K562 (cell line): ENCODE results near the gene RASL10B. TPM values are rescaled to one million over a fixed set of nuclear protein-coding genes. Genes with fewer than 3 reads are reported as not detected.

ENCODE experiments used
- ATF4 ChIP-seq: fragments of 450-650 bp; formaldehyde crosslinking; IDR thresholded peaks from 2 replicates; pipeline ENCODE4 v1.4.0; 2022; ENCODE audit warnings: mild to moderate bottlenecking, moderate library complexity
- DIDO1 ChIP-seq: fragments of 450-650 bp; IDR thresholded peaks from 2 replicates; pipeline ENCODE4 v1.6.1; 2016; ENCODE audit warnings: low read depth, missing biosample characterization, missing genetic modification characterization
- STAT6 ChIP-seq: sonication (generic); formaldehyde crosslinking; IDR thresholded peaks from 2 replicates; pipeline ENCODE4 v1.8.1; 2023; ENCODE audit warnings: mild to moderate bottlenecking, missing genetic modification reagents
- polyA plus RNA-seq, 8 experiments: library from polyadenylated mRNA; depleted of rRNA in 4 of 8; stranded (reverse) in 5 of 8; unstranded in 3 of 8; fragments of >200 nt; fragmentation: Nextera tagmentation in 2 of 8; fragmentation: Illumina TruSeq in 1 of 8; extraction: Ambion mirVana in 2 of 8; extraction: Trizol in 1 of 8; gene quantifications; 2 replicates each; pipeline versions ENCODE4 v1.2.1 to v1.2.3, GENCODE V29; 2011 to 2014; ENCODE audit warnings: inconsistent platforms in 1 of 8, missing spikeins in 1 of 8
- total RNA-seq, 7 experiments: library from RNA; depleted of rRNA in 6 of 7; stranded (reverse); fragments of >200 nt in 6 of 7; fragmentation: Illumina TruSeq in 2 of 7; extraction: Trizol in 2 of 7; gene quantifications; 2 replicates each; pipeline versions ENCODE4 v1.2.1 to v1.2.3, GENCODE V29; 2011 to 2021; ENCODE audit warnings: low replicate concordance in 1 of 7
- TF ChIP-seq, protein P1 (sequence below): IDR thresholded peaks from 2 replicates; pipeline ENCODE4 v1.6.1; 2016; ENCODE audit warnings: missing genetic modification characterization, missing compliant biosample characterization
- TF ChIP-seq, protein P2 (sequence below): sonication (generic); formaldehyde crosslinking; IDR thresholded peaks from 2 replicates; pipeline ENCODE4 v1.9.0; 2022; ENCODE audit warnings: mild to moderate bottlenecking, missing genetic modification reagents
- TF ChIP-seq, protein P3 (sequence below): fragments of 450-650 bp; formaldehyde crosslinking; IDR thresholded peaks from 2 replicates; pipeline ENCODE4 v1.4.0; 2020; ENCODE audit warnings: mild to moderate bottlenecking, mixed read lengths

RASL10B gene
- total and polyA plus RNA-seq, 9 of the 15 experiments (the other 6 are each of a cell fraction or from before 2014, with no cell fraction given), result 0.04 to 0.31 (median 0.14) TPM; not detected in 2

GRCh38 chr17:35778641-35779196 lies 47.3 kb downstream of the RASL10B start (continued):
- TF ChIP-seq, protein P1, sequence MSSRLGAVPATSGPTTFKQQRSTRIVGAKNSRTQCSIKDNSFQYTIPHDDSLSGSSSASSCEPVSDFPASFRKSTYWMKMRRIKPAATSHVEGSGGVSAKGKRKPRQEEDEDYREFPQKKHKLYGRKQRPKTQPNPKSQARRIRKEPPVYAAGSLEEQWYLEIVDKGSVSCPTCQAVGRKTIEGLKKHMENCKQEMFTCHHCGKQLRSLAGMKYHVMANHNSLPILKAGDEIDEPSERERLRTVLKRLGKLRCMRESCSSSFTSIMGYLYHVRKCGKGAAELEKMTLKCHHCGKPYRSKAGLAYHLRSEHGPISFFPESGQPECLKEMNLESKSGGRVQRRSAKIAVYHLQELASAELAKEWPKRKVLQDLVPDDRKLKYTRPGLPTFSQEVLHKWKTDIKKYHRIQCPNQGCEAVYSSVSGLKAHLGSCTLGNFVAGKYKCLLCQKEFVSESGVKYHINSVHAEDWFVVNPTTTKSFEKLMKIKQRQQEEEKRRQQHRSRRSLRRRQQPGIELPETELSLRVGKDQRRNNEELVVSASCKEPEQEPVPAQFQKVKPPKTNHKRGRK (tag), result no peak
- no peak for TF ChIP-seq ATF4 (CRISPR knock-in tag)
- TF ChIP-seq DIDO1, result no peak
- TF ChIP-seq, protein P2, sequence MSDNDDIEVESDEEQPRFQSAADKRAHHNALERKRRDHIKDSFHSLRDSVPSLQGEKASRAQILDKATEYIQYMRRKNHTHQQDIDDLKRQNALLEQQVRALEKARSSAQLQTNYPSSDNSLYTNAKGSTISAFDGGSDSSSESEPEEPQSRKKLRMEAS (CRISPR knock-in tag), result no peak
- TF ChIP-seq STAT6 (CRISPR knock-in tag), result no peak
- TF ChIP-seq, protein P3, sequence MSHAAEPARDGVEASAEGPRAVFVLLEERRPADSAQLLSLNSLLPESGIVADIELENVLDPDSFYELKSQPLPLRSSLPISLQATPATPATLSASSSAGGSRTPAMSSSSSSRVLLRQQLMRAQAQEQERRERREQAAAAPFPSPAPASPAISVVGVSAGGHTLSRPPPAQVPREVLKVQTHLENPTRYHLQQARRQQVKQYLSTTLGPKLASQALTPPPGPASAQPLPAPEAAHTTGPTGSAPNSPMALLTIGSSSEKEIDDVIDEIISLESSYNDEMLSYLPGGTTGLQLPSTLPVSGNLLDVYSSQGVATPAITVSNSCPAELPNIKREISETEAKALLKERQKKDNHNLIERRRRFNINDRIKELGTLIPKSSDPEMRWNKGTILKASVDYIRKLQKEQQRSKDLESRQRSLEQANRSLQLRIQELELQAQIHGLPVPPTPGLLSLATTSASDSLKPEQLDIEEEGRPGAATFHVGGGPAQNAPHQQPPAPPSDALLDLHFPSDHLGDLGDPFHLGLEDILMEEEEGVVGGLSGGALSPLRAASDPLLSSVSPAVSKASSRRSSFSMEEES (CRISPR knock-in tag), result no peak
